Inferior parietal cortex (tissue), 1 donor: ENCODE measurements around the gene THBS4.

Experiments used
- DNase-seq: peaks from one replicate; pipeline ENCODE4 v3.0.0-alpha.2; 2016; ENCODE audit errors: extremely low spot score

The THBS4 gene

GRCh38 chr5:80116465-80116864 lies 81.3 kb downstream of the THBS4 start:
- no peak for DNase-seq

DNA sequence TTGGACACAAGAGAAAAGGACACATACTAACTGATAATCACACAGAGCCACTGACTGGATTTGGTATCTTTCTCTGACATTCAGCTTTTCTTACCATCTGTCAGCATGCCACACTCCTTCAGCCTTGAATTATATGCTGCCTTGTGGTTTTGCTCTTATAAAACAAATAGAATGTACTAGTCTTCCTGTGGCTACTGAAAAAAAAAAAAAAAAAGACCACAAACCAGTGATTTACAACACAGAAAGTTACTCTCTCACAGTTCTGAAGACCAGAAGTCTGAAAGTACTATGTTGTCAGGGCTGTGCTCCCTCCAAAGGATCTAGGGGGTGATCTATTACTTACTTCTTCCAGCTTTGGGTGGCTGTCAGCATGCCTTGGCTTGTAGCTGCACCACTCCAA lies 82.3 kb downstream of the THBS4 start:
- no peak for DNase-seq

DNA sequence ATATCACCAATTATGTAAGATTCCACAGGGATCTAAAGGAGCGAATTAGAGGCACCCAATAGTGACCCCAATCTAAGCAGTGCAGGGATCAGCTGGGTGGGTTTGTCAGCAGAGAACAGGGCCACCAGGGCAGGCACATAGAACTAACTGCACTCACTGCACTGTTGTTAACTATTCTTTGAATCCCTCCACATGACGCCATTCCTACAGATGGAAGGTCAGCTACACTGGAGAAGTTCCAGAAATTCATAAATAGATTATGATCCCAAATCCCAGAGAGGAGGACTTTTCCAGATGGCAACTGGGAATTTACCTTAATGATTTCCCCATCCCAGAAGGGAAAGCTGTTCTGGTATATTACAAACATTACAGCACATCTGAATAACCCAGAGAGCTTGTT lies 84.2 kb downstream of the THBS4 start:
- DNase-seq, result no peak

- no peak for DNase-seq
These were observed 87.4 kb downstream of the THBS4 start for GRCh38 chr5:80122579-80122978.

- no peak for DNase-seq
These were observed 89.2 kb downstream of the THBS4 start for GRCh38 chr5:80124121-80124918.

- no peak for DNase-seq
These were observed 90.1 kb downstream of the THBS4 start for GRCh38 chr5:80125022-80125961.

DNA sequence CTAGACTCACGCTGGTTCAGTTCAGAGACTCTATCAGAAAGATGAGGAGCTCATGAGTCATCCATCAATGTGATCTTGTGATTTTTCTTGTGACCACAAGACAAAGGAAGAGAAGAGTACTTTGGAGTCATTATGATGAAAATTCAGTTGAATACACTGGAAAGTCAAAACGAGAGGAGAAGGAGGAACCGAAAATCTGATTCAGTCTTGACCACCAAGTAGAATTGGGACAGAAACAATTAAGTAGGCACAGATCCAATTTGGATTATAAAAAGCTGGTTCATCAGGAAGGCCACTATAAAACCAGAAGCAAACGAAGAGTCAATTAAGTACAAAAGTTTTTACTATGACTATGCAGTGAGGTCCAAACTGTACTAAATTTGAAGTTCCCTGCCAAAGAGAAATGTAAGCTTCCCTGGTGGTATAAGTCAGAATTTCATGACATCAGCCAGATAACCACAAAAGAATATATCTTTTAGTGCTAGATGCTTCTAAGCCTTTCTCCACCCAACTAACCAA lies 90.9 kb downstream of the THBS4 start:
- DNase-seq, result no peak

- DNase-seq, result no peak
These were observed 92.0 kb downstream of the THBS4 start for GRCh38 chr5:80127116-80127552.

- no peak for DNase-seq
These were observed 93.0 kb downstream of the THBS4 start for GRCh38 chr5:80128141-80128540.

DNA sequence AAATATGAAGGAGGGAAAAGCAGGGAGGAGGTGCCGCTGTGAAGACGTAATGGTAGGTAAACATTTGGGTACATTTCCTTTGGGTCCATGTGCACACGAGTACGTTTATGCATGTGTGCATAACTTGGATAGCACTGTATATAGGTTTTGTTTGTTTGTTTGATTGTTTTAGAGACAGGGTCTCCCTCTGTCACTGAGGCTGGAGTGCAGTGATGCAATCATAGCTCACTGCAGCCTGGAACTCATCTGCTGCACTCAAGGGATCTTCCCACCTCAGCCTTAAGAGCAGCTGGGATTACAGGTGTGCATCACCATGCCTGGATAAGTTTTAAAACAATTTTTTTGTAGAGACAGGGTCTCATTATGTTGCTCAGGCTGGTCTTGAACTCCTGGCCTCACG lies 94.0 kb downstream of the THBS4 start:
- no peak for DNase-seq
